ENCODE measurements around the gene PHOX2B. TPM values are rescaled to one million over a fixed set of nuclear protein-coding genes. Genes with fewer than 3 reads are reported as not detected.

Gene PHOX2B
- total RNA-seq, result not detected
- long read RNA-seq, donor 1, result 0 reads
- long read RNA-seq, donor 2, result 0 reads

DNA sequence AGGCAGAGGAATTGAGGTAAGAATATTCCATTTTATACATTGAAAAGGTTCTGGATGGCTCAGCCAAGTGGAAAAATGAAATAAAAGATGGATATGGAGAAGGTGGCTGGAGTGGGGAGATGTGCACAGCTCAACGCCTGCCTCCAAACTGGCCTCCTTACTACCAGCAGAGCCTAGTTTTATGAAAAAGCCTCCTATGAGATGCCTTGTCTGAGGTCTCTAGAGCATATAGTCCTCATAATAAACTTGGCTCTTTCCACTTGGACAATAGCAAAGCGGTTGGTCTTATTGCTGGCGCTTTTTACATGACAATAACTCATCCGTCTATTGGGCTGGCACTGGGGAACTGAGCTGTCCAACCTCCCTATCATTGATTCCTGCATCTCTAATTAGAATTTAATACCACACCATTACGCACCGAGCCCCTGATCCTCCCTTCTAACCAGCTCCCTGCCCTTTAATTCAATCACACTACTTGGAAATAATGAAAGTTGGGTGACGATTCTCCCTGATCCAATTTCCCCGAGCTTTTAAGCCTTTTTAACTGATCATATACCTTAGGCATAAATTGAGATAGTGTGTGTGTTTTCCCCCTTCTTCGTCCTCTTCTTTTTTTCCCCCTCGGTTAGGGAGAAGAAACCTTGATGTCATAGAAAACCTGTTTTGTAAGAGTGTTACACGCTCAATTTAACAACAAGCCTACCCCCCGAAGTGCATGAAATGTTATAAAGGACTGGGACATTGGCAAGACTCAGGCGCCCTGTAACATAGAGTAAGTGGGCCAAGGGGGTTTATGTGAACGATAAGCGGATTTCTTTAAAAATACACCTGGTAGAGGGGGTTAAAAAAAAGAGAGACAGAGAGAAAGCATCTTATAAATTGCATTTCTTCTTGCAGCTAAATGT is at the start of gene PHOX2B:
PHOX2B (minus strand) TSS at position 155 of the 905 bp plus-strand sequence; CDS start at position 40, 115 bp downstream.
- no peak for DNase-seq (ENCODE audit: low spot score)
- intact Hi-C loops (cut with DNase I), result no loop called here

DNA sequence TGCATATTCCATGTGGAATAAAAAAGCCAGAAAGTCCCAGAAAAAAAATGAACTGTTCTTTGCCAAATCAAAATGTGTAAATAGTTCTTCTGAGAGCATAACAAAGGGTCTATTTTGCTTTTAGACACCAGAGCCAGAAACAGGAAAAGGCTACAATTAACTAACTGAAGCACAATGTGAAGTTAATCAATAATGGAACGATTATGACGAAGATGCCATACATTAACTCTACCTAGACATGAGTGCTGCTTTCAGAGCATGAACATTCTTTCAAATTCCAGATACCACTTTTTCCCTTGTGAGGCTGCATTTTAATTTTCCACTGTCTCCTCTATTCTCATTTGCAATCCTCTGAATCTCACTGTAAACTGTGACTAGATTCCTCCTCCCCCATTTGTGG is 48.7 kb upstream of the PHOX2B start:
- intact Hi-C loops (cut with DNase I), result no loop called here
- no peak for DNase-seq (ENCODE audit: low spot score)

DNA sequence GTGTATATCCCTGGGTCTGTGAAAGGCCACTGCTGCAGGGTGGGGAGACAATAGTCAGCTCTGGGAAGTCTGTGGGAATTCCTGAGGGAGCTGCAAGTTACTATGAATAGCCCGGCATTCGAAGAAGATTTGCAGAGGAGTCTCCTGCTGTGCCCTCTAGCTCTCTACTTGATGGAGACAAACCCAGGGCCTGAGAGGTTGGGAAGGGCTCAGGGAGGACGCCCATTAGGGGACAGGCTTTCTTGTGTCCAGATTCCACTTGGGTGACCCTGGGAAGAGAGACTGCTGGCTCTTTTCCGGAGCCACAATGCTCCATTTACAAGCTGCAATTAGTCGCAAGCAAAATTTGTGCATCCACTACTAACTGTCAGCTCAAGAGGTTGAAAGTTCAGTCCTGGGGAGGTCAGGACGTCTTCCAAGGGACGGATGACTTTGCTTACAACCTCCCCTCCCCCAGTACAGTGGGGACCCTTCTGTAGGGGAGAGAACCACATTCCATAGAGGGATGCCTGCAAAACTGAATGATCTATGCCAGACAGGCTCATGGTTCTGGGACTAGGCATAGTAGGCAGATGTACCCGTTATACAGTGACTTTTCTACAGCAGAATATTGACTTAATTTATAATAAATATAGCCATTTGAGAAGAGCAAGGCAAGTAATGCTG is 48.2 kb upstream of the PHOX2B start:
- no peak for DNase-seq (ENCODE audit: low spot score)
- intact Hi-C loops (cut with DNase I), result no loop called here

DNA sequence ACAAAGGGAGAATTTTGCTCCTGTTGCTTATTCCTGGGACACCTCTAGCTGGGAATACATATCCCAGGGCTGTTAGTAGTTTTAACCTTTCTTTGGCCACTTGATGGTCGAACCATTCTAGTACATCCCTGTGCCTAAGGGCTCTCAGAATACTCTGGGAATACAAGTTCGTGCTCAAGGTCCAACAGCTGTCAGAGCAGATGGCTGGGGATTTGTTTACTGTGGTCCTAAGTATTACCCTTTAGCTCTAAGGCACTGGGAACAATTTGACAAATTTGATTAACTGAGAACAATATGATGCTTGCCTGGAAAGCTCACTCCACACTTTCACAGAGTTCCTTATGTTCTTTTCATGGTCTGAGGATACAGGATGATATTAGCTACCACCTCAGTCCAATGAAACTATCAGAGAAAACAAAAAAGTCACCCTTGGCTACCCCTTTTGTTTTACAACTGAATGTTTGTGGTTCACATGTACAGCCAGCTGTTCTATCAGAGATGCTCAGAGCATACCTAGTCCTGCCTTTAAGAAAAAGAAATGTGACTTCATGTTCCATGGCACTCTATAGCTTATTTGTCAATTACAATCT is 47.4 kb upstream of the PHOX2B start:
- intact Hi-C loops (cut with DNase I), result no loop called here
- DNase-seq (ENCODE audit: low spot score), result no peak

DNA sequence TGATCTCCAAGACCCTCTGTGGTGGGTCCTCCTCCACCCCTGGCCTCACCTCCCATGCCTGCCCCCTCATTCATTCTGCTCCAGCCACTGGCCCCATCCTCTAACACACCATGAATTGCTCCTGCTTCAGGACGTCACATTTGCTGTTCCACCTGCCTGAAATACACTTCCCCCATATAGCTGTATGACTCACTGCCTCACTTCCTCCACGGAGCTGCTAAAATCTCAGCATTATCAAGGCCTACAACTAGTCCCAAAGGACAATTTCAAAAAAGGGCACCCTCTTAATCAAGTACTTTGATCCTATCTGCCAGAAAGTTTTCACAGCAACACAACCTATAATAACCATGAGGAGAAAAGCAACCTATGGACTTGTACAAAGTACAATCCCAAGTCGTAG is 43.6 kb upstream of the PHOX2B start:
- DNase-seq (ENCODE audit: low spot score), result no peak
- intact Hi-C loops (cut with DNase I), result no loop called here

DNA sequence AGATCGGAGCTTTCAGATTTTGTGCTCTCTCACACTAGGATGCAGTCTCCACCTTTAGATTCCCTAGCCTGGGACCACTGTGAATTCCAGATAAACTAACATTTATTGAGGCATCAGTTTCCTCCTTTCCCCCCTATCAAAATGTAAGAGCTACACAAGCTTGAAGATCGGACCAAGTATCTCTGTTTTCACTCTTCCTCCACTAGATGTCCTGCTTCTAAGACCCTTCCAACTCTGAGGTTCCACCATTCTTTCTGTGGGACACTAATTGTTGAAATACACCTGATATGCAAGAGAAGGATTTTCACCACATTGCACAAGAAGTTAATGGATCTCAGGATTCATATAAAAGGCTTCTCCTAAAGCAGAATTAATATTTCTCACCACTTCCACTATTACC is 43.0 kb upstream of the PHOX2B start:
- intact Hi-C loops (cut with DNase I), result no loop called here
- DNase-seq (ENCODE audit: low spot score), result no peak

DNA sequence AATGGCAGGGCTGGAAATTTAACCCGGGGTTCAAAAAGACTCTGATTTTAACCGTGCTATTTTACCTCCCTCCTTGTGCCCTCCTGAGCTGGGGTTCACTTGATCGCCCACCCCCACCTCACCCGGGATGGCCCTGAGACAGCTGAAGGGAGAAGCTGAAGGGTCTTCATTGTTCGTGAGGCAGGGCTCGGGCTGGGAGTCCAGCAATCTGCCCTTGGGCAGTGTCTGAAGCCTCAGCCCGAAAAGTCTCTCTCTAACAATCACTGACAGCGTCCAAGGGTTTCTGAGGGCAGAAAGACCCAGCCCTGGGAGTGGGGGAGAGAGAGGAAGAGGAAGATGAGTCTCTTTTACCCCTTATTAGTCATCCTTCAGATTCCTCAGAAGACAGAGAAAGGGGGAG is 39.4 kb upstream of the PHOX2B start:
- intact Hi-C loops (cut with DNase I), result no loop called here
- DNase-seq (ENCODE audit: low spot score), result no peak

DNA sequence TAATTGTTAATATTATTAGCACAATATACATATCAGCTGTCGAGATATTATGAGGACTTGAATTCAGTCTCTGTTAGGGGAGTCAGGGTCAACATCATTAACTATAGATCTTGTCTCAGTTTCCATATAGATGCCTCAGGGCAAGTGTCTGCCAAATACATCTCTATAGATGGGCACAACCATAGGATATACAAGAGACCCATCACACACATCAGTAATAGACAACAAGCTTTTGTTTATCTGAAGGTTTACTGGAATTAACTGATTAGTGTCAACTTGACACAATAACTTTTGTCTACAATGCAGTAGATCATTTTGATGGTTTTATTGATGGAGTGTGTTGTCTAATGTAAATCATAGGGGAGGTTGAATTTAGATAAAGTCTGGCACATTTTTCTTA is 37.1 kb upstream of the PHOX2B start:
- intact Hi-C loops (cut with DNase I), result no loop called here
- no peak for DNase-seq (ENCODE audit: low spot score)

DNA sequence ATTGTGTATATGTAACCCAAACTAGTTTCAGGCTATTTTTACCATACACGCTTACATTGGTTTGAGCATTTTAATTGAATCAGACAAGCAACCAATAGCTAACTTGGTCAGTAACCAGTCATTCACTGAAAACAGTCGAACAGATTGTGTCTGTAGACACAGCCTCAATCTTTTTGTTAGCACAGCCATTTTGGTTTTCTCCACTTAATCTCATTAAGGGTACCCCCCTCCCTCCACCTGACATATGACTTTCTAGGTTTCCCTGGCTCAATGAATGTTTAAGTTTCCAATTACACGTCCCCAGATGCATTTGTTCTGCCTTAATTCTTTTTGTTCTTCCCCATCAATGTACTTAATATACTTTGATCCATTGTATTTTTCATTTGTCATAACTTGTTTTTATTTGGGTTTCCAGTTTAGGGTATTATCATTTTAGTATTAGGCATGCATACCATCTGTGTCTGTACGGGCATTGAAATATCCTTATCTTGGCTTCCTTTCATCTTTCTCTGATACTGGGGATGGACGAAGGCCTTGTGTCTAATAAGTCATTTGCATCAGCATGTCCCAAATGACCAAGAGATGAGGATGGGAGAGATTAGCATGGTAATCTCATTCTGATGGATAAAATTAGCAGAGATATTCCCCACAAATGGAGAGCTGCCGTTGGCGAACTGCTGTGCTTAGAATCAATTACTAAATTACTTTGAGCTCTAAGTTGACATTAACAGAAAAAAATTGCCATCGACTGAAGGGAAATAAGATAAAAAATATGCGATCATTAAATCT is 35.9 kb upstream of the PHOX2B start:
- intact Hi-C loops (cut with DNase I), result no loop called here
- no peak for DNase-seq (ENCODE audit: low spot score)

DNA sequence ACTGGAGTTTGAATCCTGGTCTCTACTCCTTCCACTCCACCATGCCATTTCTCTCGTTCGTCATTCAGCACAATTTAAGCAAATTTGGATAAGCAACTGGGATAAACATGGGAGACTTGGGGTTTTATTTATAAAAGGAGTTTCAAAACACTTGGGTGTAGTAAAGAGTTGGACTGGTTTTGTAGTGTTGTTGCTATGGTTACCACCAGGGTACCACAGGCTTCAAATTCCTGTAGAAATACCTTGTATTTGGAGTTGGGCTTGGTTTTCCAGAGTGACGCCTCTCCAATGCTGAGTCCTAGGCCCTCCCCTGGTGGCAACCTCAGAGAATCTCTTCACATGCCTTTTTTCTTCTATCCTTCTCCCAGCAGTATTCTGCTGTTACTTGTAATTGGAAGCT is 27.9 kb upstream of the PHOX2B start:
- DNase-seq (ENCODE audit: low spot score), result no peak
- intact Hi-C loops (cut with DNase I), result loop anchor here in 1 of 2 donors (5.0 kb wide), 1 partner anchor 904 kb away; no protein-coding TSS in a partner anchor

DNA sequence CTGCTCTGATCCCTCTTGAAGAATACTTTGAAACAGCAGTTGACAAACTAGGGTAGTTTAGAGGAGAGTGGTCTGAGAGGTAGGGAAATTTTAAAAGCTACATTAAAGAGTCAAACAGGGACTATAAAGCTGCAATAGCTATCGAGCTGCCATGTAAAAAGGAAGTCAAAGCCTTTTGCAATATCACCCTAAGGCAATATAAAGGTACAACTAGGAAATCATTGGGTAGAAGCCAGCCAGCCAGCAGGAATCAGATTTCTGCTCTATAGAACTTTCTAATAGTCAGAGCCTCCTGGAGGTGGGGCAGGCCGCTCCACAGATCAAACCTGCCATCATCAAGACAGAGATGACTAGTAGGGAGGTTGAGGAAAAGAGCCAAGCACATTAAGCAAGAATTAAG is 15.2 kb upstream of the PHOX2B start:
- DNase-seq (ENCODE audit: low spot score), result no peak

DNA sequence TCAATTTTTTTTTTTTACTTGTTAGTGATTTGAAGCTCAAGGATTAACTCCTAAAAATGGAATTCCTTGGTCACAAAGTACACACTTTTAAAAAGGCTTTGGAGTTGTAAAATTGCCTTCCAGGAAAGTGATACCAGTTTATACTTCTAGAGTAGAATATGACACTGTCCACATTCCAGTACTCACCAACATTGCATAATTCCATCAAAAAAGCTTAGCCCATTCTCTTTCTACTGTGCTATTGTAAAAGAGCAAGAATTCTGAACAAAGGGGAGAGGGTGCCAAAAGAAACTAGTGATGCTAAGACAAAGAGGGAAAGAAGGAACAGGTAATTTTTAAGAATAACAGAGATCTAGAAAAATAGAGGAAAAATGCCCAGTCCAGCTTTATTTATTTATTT is 10.4 kb upstream of the PHOX2B start:
- no peak for DNase-seq (ENCODE audit: low spot score)
- intact Hi-C loops (cut with DNase I), result no loop called here

More for the DNA sequence above, 15.2 kb upstream of the PHOX2B start:
- intact Hi-C loops (cut with DNase I), result no loop called here

DNA sequence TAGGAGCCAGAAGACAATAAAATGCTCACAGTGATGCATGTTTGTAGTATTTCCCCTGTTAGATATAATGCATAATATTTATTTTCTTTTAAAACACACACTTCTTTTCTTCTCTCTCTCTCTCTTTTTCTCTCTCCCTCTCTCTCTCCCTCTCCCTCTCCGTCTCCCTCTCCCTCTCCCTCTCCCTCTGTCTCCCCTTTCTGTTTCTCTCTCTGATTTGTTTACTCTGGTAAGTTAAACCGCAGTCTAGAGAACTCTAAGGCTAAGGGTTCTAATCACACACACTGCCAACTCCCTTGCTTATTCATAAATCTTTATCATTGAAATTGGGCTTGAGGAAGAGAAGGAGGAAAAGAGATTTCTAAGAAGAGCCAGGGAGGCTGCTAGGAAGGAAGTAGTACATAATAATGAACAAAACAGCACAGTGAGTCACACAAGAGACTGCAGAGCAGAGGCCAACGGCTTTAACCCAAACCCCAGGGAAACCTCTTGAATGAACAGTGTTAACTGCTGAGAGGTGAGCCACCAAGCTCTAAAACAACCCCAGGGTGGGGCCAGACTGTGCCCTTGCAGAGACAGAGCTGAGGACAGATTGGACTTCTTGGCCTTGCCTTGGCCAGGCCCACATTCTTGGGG is 9.1 kb upstream of the PHOX2B start:
- intact Hi-C loops (cut with DNase I), result no loop called here
- DNase-seq (ENCODE audit: low spot score), result no peak

DNA sequence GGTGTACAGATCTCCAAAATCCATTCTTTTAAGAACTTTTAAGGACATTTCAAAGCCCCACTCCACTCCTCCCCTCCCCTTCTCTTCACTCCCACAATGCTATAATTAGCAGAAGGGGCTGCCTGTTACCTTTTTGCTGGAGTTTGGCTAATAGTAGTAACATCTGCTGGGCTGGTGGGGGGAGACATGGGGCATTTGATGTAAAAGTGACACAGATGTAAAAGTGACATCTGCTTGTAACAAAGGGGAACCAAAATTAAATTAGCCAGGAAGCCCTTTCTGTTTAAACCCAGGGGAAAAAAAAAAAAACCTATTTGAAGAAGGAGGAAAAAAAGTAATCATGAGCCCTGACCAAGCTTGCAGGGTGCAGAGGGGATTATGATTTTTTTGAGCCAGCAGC is 5.4 kb upstream of the PHOX2B start:
- intact Hi-C loops (cut with DNase I), result no loop called here
- no peak for DNase-seq (ENCODE audit: low spot score)

DNA sequence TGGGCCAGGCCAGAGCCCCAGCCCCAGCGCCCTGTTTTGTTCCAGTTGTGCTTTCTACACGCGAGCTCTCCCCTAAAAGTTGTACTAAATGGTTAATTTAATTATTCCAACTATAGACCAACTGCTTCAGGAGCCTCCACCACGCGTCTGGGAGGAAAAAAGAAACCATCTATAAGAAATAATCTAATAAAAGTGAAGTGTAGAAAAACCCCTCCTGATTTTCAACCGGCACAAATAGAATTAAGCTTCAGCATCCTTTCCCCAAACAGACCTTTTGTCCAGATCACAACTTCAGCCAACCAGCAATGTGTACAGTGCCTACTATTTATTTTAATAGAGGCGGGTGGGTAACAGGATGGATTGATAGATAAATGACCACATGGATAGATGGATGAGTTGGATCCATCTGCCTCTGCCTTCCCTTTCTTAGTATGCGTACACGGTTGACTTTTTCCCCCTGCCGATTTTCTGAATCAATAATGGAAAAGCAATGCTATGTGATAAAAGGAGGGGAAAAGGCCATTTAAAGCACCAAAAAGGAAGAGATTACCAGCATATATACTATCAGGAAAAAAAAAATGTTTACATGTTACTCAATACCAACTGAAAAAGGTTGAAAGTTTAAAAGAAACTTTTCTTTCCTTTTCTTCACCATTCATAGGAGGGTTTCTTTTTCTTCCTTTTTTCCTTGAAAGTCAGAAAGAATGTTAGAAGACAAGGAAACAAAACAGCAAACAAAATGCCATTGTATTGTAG is 3.7 kb upstream of the PHOX2B start:
- DNase-seq (ENCODE audit: low spot score), result no peak
- intact Hi-C loops (cut with DNase I), result no loop called here

DNA sequence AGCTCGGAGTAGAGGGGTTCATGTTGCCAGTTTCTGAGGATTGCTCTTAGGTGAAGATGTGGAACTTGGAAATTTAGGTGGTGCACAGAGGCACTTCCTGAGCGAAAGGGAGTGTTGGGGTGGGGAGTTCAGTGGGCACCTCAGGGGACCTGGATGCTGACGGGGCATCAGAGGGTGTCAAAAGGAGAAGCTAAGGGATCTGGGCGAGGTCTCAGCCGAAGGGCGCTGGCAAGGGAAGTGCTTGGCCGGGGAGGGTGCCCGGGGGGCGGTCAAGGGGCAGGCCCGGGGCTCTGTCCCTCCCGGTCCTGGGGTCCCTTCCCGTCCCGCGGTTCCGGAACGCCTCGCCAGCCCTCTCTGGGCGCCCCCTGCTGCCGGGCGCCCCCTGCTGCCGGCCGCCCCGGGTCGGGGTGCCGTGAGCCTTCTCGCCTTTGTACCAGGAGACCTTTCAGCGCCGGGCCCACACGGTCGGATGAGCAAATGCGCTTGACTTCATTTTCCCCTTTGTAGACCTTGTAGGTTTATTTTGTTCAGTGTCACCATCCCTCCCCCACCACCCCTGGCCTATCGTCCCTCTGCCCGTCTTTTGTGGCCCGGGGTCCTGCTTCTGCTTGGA is 3.0 kb upstream of the PHOX2B start:
- intact Hi-C loops (cut with DNase I), result no loop called here
- DNase-seq (ENCODE audit: low spot score), result no peak

DNA sequence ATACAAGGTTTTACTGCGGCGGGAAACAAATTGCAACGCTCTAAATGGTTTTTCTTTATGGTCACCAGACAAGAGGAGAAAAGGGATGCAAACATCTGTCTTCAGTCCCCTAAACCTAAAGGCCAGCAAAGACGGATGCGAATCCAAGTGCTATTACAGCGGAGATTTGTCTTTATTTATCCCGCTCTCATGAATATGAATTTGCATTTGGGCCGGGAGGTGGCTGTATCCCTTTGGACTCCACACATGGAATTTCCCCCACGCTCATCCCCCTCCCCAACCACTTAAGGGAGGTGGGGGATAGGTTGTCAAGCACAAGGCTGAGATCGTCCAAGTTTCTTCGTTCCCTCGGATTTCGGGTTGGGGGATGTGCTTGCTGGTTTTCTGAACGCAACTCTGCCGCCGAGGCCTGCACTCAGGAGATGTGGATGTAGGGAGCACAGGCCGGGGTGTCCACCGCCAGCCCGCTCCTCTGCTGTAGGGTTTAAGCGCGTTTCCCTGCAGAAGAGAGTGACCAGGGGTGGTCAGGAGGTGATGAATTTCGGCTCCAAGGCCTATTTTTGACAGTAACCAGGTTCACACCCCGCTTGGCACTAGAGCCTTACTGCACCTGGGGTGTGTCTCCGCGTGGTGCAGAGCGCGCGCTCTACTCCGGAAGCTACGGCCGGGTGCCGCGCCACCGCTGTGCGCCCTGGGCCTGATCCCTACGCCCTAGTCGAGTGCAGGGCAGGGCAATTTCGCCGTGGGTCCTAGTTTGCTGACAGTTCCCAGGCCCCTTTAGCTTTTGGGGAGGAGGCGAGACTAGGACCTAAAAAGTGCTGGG is 2.3 kb upstream of the PHOX2B start:
- intact Hi-C loops (cut with DNase I), result no loop called here
- no peak for DNase-seq (ENCODE audit: low spot score)
